Cardiac fibroblast (primary cell): Measurements from ENCODE around the gene UNC79.
"Not testable (repeated sequence)": the region's sequence is repeated elsewhere in the genome, so short reads cannot be mapped to it uniquely, and the experiment has no call there.

Experiments
- DNase-seq, 2 donors: peaks; one replicate each; pipeline versions ENCODE4 v3.0.0 to v3.0.0-alpha.2; 2010; ENCODE audit warnings: low read depth in 2 of 2
- H3K4me3 ChIP-seq, 2 donors: replicated peaks in 1 of 2; 1 replicate in 1 of 2; 2 replicates in 1 of 2; pipeline ENCODE4 v1.5.1; 2011; ENCODE audit warnings: low read depth in 2 of 2, low read length in 2 of 2, mild to moderate bottlenecking in 2 of 2, moderate library complexity in 1 of 2
- TF ChIP-seq, protein P1 (sequence below): IDR thresholded peaks from one replicate; pipeline ENCODE4 v1.5.1; 2011; ENCODE audit warnings: low read depth, mild to moderate bottlenecking, low read length, inconsistent platforms

The UNC79 gene

DNA sequence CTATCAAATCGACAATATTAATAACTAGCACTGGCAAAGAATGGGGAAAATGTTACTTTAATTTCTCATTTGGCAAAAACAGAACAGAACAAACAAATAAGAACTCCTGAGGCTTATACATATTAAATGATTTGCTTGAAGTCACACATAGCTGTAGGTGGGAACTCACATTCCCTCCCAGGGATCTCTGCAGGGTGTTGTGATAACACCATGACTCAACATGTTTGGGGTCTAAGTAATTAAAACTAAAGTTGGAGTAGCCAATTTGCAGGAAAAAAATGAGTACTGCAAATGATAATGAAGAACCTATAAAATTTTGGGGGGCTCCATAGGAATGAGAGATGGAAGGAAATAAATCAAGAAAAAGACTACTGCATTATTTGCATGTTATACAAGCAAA is 27.5 kb downstream of the UNC79 start:
- TF ChIP-seq, protein P1, sequence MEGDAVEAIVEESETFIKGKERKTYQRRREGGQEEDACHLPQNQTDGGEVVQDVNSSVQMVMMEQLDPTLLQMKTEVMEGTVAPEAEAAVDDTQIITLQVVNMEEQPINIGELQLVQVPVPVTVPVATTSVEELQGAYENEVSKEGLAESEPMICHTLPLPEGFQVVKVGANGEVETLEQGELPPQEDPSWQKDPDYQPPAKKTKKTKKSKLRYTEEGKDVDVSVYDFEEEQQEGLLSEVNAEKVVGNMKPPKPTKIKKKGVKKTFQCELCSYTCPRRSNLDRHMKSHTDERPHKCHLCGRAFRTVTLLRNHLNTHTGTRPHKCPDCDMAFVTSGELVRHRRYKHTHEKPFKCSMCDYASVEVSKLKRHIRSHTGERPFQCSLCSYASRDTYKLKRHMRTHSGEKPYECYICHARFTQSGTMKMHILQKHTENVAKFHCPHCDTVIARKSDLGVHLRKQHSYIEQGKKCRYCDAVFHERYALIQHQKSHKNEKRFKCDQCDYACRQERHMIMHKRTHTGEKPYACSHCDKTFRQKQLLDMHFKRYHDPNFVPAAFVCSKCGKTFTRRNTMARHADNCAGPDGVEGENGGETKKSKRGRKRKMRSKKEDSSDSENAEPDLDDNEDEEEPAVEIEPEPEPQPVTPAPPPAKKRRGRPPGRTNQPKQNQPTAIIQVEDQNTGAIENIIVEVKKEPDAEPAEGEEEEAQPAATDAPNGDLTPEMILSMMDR, result no peak
- no peak for DNase-seq
- H3K4me3 ChIP-seq, result no peak overlapping the region

DNA sequence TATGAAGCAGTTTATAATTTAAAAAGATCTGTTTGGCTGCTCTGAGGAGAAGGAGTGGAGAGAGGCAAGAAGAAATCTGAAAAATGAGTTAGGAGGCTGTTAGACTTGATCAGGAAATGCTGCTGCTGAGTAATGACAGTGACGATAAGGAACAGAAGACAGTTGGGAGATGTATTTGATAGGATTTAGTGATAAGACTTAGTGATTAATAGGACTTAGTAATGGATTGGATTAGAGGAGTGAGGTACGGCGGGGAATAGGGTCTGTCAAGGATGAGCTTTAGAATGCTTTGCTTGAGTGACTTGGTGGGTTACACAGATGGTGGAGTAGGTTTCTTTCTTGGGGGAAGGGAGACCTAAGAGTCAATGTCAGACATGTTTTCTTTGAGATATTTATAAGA is 31.7 kb downstream of the UNC79 start:
- DNase-seq, result no peak
- TF ChIP-seq, protein P1, result no peak
- H3K4me3 ChIP-seq, result no peak overlapping the region

DNA sequence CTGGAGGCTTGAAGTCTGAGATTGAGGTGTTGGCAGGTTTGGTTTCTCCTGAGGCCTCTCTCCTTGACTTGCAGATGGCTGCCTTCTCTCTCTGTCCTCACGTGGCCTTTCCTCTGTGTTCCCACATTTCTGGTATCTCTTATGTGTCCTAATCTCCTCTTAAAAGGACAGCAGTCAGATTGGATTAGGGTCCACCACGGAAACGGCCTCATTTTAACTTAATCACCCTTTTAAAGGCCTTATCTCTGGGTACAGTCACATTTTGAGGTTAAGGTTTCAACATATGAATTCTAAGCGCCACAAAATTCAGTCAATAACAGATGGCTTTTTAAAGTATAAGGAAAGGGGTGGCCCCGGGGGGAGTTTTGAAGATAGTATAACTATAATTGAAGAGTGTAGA is 33.5 kb downstream of the UNC79 start:
- TF ChIP-seq, protein P1, result no peak
- DNase-seq, result no peak

DNA sequence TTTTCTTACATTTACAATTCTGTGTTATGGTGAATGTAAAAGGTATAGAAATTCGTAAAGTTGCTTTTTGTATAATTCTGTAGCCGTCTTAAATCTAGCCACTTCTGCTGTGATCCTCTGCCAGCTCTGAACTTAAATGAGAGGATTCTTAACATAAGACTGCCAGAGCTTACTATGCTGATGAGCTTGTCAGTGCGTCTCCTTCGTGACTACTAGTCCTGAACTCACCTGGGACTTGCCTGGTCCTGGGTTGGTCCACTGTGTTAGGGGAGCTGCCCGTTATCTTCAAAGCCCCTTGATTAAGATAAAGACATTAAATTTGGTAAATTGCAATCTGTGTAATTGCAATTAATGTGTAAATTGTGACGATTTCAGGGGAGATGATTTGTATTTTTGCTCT is 44.7 kb downstream of the UNC79 start:
- DNase-seq, result no peak
- no peak overlapping the region for H3K4me3 ChIP-seq
- TF ChIP-seq, protein P1, result no peak

More for the DNA sequence above, 33.5 kb downstream of the UNC79 start:
- H3K4me3 ChIP-seq, result no peak overlapping the region

DNA sequence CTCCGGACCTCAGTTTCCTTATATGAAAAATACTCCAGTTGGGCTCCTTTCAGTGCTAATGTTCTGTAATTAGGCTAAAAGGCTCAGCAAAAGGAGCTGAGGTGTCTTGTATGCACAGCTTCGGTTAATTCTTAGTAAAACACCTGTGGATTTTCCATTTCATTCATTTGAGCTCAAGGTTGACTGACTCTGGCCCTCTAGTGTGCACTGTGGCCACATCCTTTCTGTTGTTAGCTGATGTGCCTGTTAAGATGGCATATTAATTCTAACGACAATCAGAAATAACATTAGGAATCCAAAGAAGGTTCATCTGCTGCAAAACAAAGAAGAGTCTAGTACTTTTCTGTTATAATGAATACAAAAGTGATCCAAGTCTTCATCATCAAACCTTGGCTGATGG is 45.6 kb downstream of the UNC79 start:
- TF ChIP-seq, protein P1, result no peak
- no peak for DNase-seq
- H3K4me3 ChIP-seq, result no peak overlapping the region

DNA sequence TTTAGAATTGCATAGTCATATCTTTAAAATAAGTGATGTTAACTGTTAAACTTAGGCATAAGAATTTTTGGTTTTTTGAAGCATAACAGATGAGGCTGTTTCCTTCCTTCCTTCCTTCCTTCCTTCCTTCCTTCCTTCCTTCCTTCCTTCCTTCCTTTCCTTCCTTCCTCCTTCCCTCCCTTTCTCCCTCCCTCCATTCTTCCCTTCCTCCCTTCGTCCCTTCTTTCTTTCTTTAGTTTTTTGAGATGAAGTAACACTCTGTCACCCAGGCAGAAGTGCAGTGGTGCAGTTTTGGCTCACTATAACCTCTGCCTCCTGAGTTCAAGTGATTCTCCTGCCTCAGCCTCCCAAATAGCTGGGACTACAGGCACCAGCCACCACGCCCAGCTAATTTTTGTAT is 48.3 kb downstream of the UNC79 start:
- DNase-seq, H3K4me3 ChIP-seq: not testable (repeated sequence)

DNA sequence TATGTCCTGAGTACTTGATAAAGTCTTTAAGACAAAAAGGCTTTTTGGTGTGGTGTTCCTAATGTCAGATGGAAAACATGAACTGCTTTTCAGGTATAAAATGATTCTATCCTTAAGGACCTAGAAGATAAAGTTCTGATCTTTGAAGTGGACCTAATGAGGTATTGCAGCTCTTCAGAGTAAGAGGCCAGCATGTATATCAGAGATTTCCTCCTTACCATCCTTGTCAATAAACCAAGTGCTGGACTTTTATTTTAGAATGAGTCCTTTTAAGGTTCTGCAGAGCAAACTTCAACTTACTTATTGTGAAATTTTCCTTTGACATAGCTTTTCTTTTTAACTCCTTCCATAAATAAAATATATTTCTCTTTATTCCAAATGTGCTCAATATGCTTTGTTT is 50.1 kb downstream of the UNC79 start:
- DNase-seq, result no peak
- TF ChIP-seq, protein P1, result no peak
- H3K4me3 ChIP-seq, result no peak overlapping the region

DNA sequence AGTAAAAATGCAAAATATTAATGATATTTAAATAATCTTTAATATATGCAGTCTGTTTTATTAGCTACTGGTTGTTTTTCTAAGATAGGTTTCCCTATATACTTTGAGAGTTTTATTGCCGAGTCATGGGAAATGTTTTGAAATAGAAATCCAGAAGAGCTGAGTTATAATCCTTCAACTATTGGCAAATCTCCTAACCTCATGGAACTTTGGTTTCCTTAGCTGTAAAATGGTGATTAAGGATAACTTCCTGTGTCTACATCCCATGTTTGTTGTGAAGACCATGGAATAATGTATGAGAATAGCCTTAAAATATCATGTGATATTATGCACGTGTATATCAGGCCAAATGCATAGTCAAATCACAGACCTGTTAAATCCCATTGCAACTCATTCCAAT is 51.0 kb downstream of the UNC79 start:
- DNase-seq, result no peak
- TF ChIP-seq, protein P1, result no peak
- no peak overlapping the region for H3K4me3 ChIP-seq
